Measurements from ENCODE around the gene DCANP1.

The DCANP1 gene

GRCh38 chr5:135491038-135491551, 43.9 kb upstream of the DCANP1 start:
- Histone ChIP-seq H3K27me3 (ENCODE audit: insufficient read depth, low read length) (no peaks in the 10 kb centered on the region), H3K9me3 (ENCODE audit: low read length) (no peaks in the 10 kb centered on the region), H4K20me1 (ENCODE audit: insufficient read depth, low read length) (no peaks in the 10 kb centered on the region), H3K9ac (ENCODE audit: low read length) (no peak overlapping the region), H3F3A (ENCODE audit: insufficient read depth, low read length) (no peaks in the 10 kb centered on the region), H3K27ac (ENCODE audit: low read depth, low read length, poor library complexity, severe bottlenecking) (no peak overlapping the region), H3K4me1 (ENCODE audit: insufficient read depth, low read length, severe bottlenecking) (no peaks in the 10 kb centered on the region), H3K36me3 (ENCODE audit: insufficient read depth, low read length) (no peaks in the 10 kb centered on the region), H3K4me3 (ENCODE audit: low read depth, low read length, poor library complexity, severe bottlenecking) (no peak overlapping the region), H3K79me2 (ENCODE audit: insufficient read depth, low read length) (no peaks in the 10 kb centered on the region), H3K9me2 (ENCODE audit: low read depth, low read length) (no peaks in the 10 kb centered on the region), H3K4me2 (ENCODE audit: low read length) (no peak overlapping the region), H2AFZ (ENCODE audit: low read length) (no peak overlapping the region)
- TF ChIP-seq EZH2 (IDR thresholded peaks at IDR 0.05; ENCODE audit: borderline replicate concordance, low read length) (no peak), CTCF (IDR thresholded peaks at IDR 0.05; ENCODE audit: low read length) (no peak)

- Histone ChIP-seq H3K27ac (ENCODE audit: low read depth, low read length, poor library complexity, severe bottlenecking) (no peak overlapping the region), H3K4me1 (ENCODE audit: insufficient read depth, low read length, severe bottlenecking) (no peaks in the 10 kb centered on the region), H3K36me3 (ENCODE audit: insufficient read depth, low read length) (no peaks in the 10 kb centered on the region), H3K9ac (ENCODE audit: low read length) (no peak overlapping the region), H3K9me3 (ENCODE audit: low read length) (no peaks in the 10 kb centered on the region), H3F3A (ENCODE audit: insufficient read depth, low read length) (no peaks in the 10 kb centered on the region), H2AFZ (ENCODE audit: low read length) (no peak overlapping the region), H4K20me1 (ENCODE audit: insufficient read depth, low read length) (no peaks in the 10 kb centered on the region), H3K79me2 (ENCODE audit: insufficient read depth, low read length) (no peaks in the 10 kb centered on the region), H3K4me3 (ENCODE audit: low read depth, low read length, poor library complexity, severe bottlenecking) (no peak overlapping the region), H3K4me2 (ENCODE audit: low read length) (no peak overlapping the region), H3K9me2 (ENCODE audit: low read depth, low read length) (no peaks in the 10 kb centered on the region), H3K27me3 (ENCODE audit: insufficient read depth, low read length) (no peaks in the 10 kb centered on the region)
- TF ChIP-seq EZH2 (IDR thresholded peaks at IDR 0.05; ENCODE audit: borderline replicate concordance, low read length), result no peak
- TF ChIP-seq CTCF (IDR thresholded peaks at IDR 0.05; ENCODE audit: low read length), result no peak
Observed at GRCh38 chr5:135490245-135491037, 43.3 kb upstream of the DCANP1 start.

- no peak overlapping the region for H3K4me2 ChIP-seq (ENCODE audit: low read length)
- H3K27me3 ChIP-seq (ENCODE audit: insufficient read depth, low read length), result no peaks in the 10 kb centered on the region
- no peaks in the 10 kb centered on the region for H3K36me3 ChIP-seq (ENCODE audit: insufficient read depth, low read length)
- H3F3A ChIP-seq (ENCODE audit: insufficient read depth, low read length), result no peaks in the 10 kb centered on the region
- no peaks in the 10 kb centered on the region for H3K9me2 ChIP-seq (ENCODE audit: low read depth, low read length)
- no peaks in the 10 kb centered on the region for H3K9me3 ChIP-seq (ENCODE audit: low read length)
- H3K79me2 ChIP-seq (ENCODE audit: insufficient read depth, low read length), result no peaks in the 10 kb centered on the region
- H3K27ac ChIP-seq (ENCODE audit: low read depth, low read length, poor library complexity, severe bottlenecking), result no peak overlapping the region
- H4K20me1 ChIP-seq (ENCODE audit: insufficient read depth, low read length), result no peaks in the 10 kb centered on the region
- no peak overlapping the region for H2AFZ ChIP-seq (ENCODE audit: low read length)
- TF ChIP-seq CTCF (IDR thresholded peaks at IDR 0.05; ENCODE audit: low read length), result no peak
- no peak for TF ChIP-seq EZH2 (IDR thresholded peaks at IDR 0.05; ENCODE audit: borderline replicate concordance, low read length)
- H3K9ac ChIP-seq (ENCODE audit: low read length), result no peak overlapping the region
- no peaks in the 10 kb centered on the region for H3K4me1 ChIP-seq (ENCODE audit: insufficient read depth, low read length, severe bottlenecking)
- H3K4me3 ChIP-seq (ENCODE audit: low read depth, low read length, poor library complexity, severe bottlenecking), result no peak overlapping the region
Observed at GRCh38 chr5:135489466-135490244, 42.5 kb upstream of the DCANP1 start.
